H1 (cell line): Measurements from ENCODE around the gene CDKL1. TPM values are rescaled to one million over a fixed set of nuclear protein-coding genes. Genes with fewer than 3 reads are reported as not detected.

Source experiments
- CTCF ChIA-PET: fragments of 300-600 bp; sonication (Branson Sonifier 250); formaldehyde crosslinking; loops from one replicate; lab custom pipeline; 2021; ENCODE audit not compliant: partially characterized antibody; lab: Charles Lee
- POLR2A ChIA-PET: fragments of 300-600 bp; sonication (Branson Sonifier 250); formaldehyde crosslinking; loops from one replicate; lab custom pipeline; 2021; ENCODE audit warnings: inconsistent platforms; ENCODE audit not compliant: partially characterized antibody; lab: Charles Lee
- DNase-seq, 2 experiments: peaks; one replicate each; pipeline versions ENCODE4 v3.0.0 to v3.0.0-alpha.2; 2010 to 2022; ENCODE audit warnings: low spot score in 2 of 2, low read depth in 1 of 2, mixed read lengths in 1 of 2
- FAIRE-seq: peaks from 2 replicates; lab custom pipeline; 2011; peaks lifted over from hg19 to GRCh38; lab: Jason Lieb, UNC
- H2AFZ ChIP-seq: 2 replicates; pipeline ENCODE4 v1.8.1; 2012; ENCODE audit warnings: low read length, inconsistent platforms
- H2AK5ac ChIP-seq: 2 replicates; pipeline ENCODE4 v1.6.1; 2013; ENCODE audit warnings: low read depth, low read length
- H2BK120ac ChIP-seq: replicated peaks from 2 replicates; pipeline ENCODE3; 2013; ENCODE audit warnings: low read depth, low read length, inconsistent platforms
- H2BK12ac ChIP-seq: 2 replicates; pipeline ENCODE4 v1.6.1; 2013; ENCODE audit warnings: low read depth, low read length
- H2BK15ac ChIP-seq: 2 replicates; pipeline ENCODE4 v1.6.1; 2013; ENCODE audit warnings: low read length
- H2BK20ac ChIP-seq: 2 replicates; pipeline ENCODE4 v1.6.1; 2013; ENCODE audit warnings: low read length
- H2BK5ac ChIP-seq: 2 replicates; pipeline ENCODE4 v1.6.1; 2013; ENCODE audit warnings: low read depth, low read length
- H3K14ac ChIP-seq: 2 replicates; pipeline ENCODE4 v1.6.1; 2013; ENCODE audit warnings: inconsistent platforms; ENCODE audit not compliant: insufficient read length
- H3K18ac ChIP-seq: 2 replicates; pipeline ENCODE4 v1.6.1; 2013; ENCODE audit warnings: low read length; ENCODE audit errors: extremely low read depth
- H3K23ac ChIP-seq: 2 replicates; pipeline ENCODE4 v1.6.1; 2013; ENCODE audit warnings: inconsistent platforms; ENCODE audit not compliant: insufficient read length
- H3K23me2 ChIP-seq: 2 replicates; pipeline ENCODE4 v1.6.1; 2013; ENCODE audit warnings: low read depth, low read length
- H3K27ac ChIP-seq: 2 replicates; pipeline ENCODE4 v1.6.1; 2011; ENCODE audit warnings: low read depth, low read length, inconsistent platforms
- H3K27me3 ChIP-seq, 4 experiments: replicated peaks in 1 of 4; 1 replicate in 1 of 4; 2 replicates in 3 of 4; pipeline versions ENCODE4 v1.6.1 to v1.8.1; 2011 to 2013; ENCODE audit warnings: low read length in 3 of 4, mild to moderate bottlenecking in 3 of 4, inconsistent platforms in 2 of 4, mixed read lengths in 2 of 4, moderate library complexity in 1 of 4; ENCODE audit not compliant: control insufficient read depth in 3 of 4, insufficient read depth in 3 of 4; ENCODE audit errors: extremely low read depth in 1 of 4
- H3K36me3 ChIP-seq, 4 experiments: 2 replicates each; pipeline versions ENCODE4 v1.6.1 to v1.8.1; 2011 to 2013; ENCODE audit warnings: mild to moderate bottlenecking in 4 of 4, low read length in 3 of 4, moderate library complexity in 2 of 4, control low read depth in 1 of 4, inconsistent platforms in 1 of 4; ENCODE audit not compliant: insufficient read depth in 4 of 4, control insufficient read depth in 2 of 4
- H3K4ac ChIP-seq: replicated peaks from 2 replicates; pipeline ENCODE3; 2013; ENCODE audit warnings: low read length, low read depth, mixed read lengths, inconsistent platforms; ENCODE audit not compliant: insufficient read length
- H3K4me1 ChIP-seq, 4 experiments: replicated peaks in 1 of 4; 1 replicate in 1 of 4; 2 replicates in 3 of 4; pipeline versions ENCODE4 v1.6.1 to v1.8.1; 2011 to 2013; ENCODE audit warnings: low read length in 3 of 4, inconsistent platforms in 2 of 4, mixed read lengths in 1 of 4; ENCODE audit not compliant: insufficient read depth in 4 of 4, control insufficient read depth in 3 of 4
- H3K4me2 ChIP-seq, 2 experiments: 2 replicates each; pipeline versions ENCODE4 v1.6.1 to v1.8.1; 2011 to 2013; ENCODE audit warnings: low read depth in 2 of 2, low read length in 2 of 2, control low read depth in 1 of 2, inconsistent platforms in 1 of 2, mild to moderate bottlenecking in 1 of 2; ENCODE audit not compliant: insufficient read depth in 1 of 2
- H3K4me3 ChIP-seq, 4 experiments: fragments of 200-600, 300-600 bp in 1 of 4; sonication (generic), shearing (Covaris generic), sonication (Bioruptor Twin) in 1 of 4; 2 replicates each; pipeline versions ENCODE4 v1.5.1 to v1.8.1; 2011 to 2016; ENCODE audit warnings: low read length in 4 of 4, low read depth in 3 of 4, control low read depth in 2 of 4, inconsistent platforms in 2 of 4, mild to moderate bottlenecking in 2 of 4, mixed read lengths in 1 of 4, moderate library complexity in 1 of 4; ENCODE audit not compliant: insufficient read depth in 2 of 4; ENCODE audit errors: extremely low read depth in 1 of 4
- H3K56ac ChIP-seq: replicated peaks from 2 replicates; pipeline ENCODE3; 2013; ENCODE audit warnings: low read depth, mild to moderate bottlenecking, mixed read lengths, low read length, inconsistent platforms; ENCODE audit not compliant: insufficient read length
- H3K79me1 ChIP-seq: 2 replicates; pipeline ENCODE4 v1.6.1; 2013; ENCODE audit warnings: low read depth, low read length, control low read depth
- H3K79me2 ChIP-seq, 2 experiments: 2 replicates each; pipeline versions ENCODE4 v1.6.1 to v1.8.1; 2012 to 2013; ENCODE audit warnings: low read length in 2 of 2, mild to moderate bottlenecking in 2 of 2, inconsistent platforms in 1 of 2; ENCODE audit not compliant: insufficient read depth in 2 of 2, control insufficient read depth in 1 of 2
- H3K9ac ChIP-seq, 4 experiments: replicated peaks in 1 of 4; 1 replicate in 1 of 4; 2 replicates in 3 of 4; pipeline versions ENCODE4 v1.6.1 to v1.8.1; 2011 to 2013; ENCODE audit warnings: low read depth in 3 of 4, low read length in 3 of 4, control low read depth in 2 of 4, mild to moderate bottlenecking in 2 of 4, moderate library complexity in 2 of 4, inconsistent platforms in 1 of 4; ENCODE audit errors: extremely low read depth in 1 of 4
- H3K9me3 ChIP-seq, 2 experiments: 2 replicates each; pipeline versions ENCODE4 v1.6.1 to v1.8.1; 2012 to 2013; ENCODE audit warnings: mild to moderate bottlenecking in 2 of 2, moderate library complexity in 2 of 2, control low read depth in 1 of 2, inconsistent platforms in 1 of 2, low read depth in 1 of 2, low read length in 1 of 2, mixed read lengths in 1 of 2; ENCODE audit not compliant: insufficient read depth in 2 of 2
- H4K20me1 ChIP-seq, 2 experiments: replicated peaks in 1 of 2; 2 replicates each; pipeline versions ENCODE3 to v1.8.1; 2011 to 2013; ENCODE audit warnings: inconsistent platforms in 2 of 2, low read length in 2 of 2, mild to moderate bottlenecking in 1 of 2; ENCODE audit not compliant: insufficient read depth in 2 of 2, control insufficient read depth in 1 of 2
- H4K5ac ChIP-seq: 2 replicates; pipeline ENCODE4 v1.6.1; 2013; ENCODE audit warnings: low read length, low read depth, mixed read lengths, inconsistent platforms; ENCODE audit not compliant: insufficient read length
- H4K8ac ChIP-seq: 2 replicates; pipeline ENCODE4 v1.8.0; 2013; ENCODE audit warnings: mild to moderate bottlenecking, moderate library complexity, low read length, inconsistent platforms; ENCODE audit not compliant: insufficient read depth; ENCODE audit errors: extremely low read depth
- H4K91ac ChIP-seq: replicated peaks from 2 replicates; pipeline ENCODE3; 2013; ENCODE audit warnings: low read length, mixed read lengths, inconsistent platforms; ENCODE audit not compliant: insufficient read length
- ATF3 ChIP-seq: IDR thresholded peaks from 2 replicates; pipeline ENCODE4 v1.6.1; 2011; ENCODE audit warnings: low read depth, mild to moderate bottlenecking, low read length; ENCODE audit not compliant: insufficient read depth
- BACH1 ChIP-seq: IDR thresholded peaks from 2 replicates; pipeline ENCODE4 v1.6.1; 2012; ENCODE audit warnings: low read length, improper control_type of control experiment
- BCL11A ChIP-seq, 2 experiments: IDR thresholded peaks; one replicate each; pipeline ENCODE4 v1.6.1; 2011; ENCODE audit warnings: low read depth in 2 of 2, low read length in 2 of 2, mild to moderate bottlenecking in 2 of 2
- E2F6 ChIP-seq: IDR thresholded peaks from 2 replicates; pipeline ENCODE4 v1.6.1; 2012; ENCODE audit warnings: inconsistent platforms
- EGR1 ChIP-seq: IDR thresholded peaks from 2 replicates; pipeline ENCODE4 v1.6.1; 2011; ENCODE audit warnings: low read depth, low read length, borderline replicate concordance
- JUN ChIP-seq: IDR thresholded peaks from 2 replicates; pipeline ENCODE4 v1.6.1; 2011; ENCODE audit warnings: low read depth, mild to moderate bottlenecking, improper control_type of control experiment, low read length
- KDM4A ChIP-seq: IDR thresholded peaks from one replicate; pipeline ENCODE4 v1.7.1; 2012; ENCODE audit warnings: low read depth, mild to moderate bottlenecking, moderate library complexity, low read length, inconsistent platforms; ENCODE audit not compliant: severe bottlenecking
- SIRT6 ChIP-seq: IDR thresholded peaks from one replicate; pipeline ENCODE4 v1.7.1; 2012; ENCODE audit warnings: low read length, inconsistent platforms
- WGBS, 2 experiments: shearing (Covaris generic) in 1 of 2; methylation state at CpG; one replicate each; pipeline versions ENCODE4 v1.1.6 to v1.1.7; 2013 to 2015; ENCODE audit warnings: low lambda C conversion rate in 2 of 2, mixed read lengths in 2 of 2, inconsistent platforms in 1 of 2, low coverage in 1 of 2, missing lambda C conversion rate in 1 of 2; ENCODE audit not compliant: insufficient replicate concordance in 2 of 2, insufficient coverage in 1 of 2, insufficient read length in 1 of 2; ENCODE audit errors: extremely low coverage in 1 of 2, missing lambda C conversion rate in 1 of 2; 5-methylcytosine and 5-hydroxymethylcytosine counted together
- polyA plus RNA-seq, 7 experiments: library from polyadenylated mRNA; depleted of rRNA in 3 of 7; stranded (reverse) in 5 of 7; unstranded in 2 of 7; fragments of >200 nt in 5 of 7; fragments of 200-250 nt in 2 of 7; gene quantifications; 1 replicate in 5 of 7; 2 replicates in 1 of 7; 4 replicates in 1 of 7; pipeline versions ENCODE4 v1.2.1 to v1.2.3, GENCODE V29; 2011 to 2013; ENCODE audit warnings: missing spikeins in 2 of 7, mixed read lengths in 2 of 7
- total RNA-seq: library from RNA; stranded (reverse); fragmentation: NEBNext Ultra II Directional; extraction: Animal tissue kit (Norgen Biotek cat#: 25700); gene quantifications from 2 replicates; pipeline ENCODE4 v1.2.1, GENCODE V29; 2021

Gene CDKL1
- total and polyA plus RNA-seq, 2 of the 8 experiments (the other 6 are each of a cell fraction or from before 2014, with no cell fraction given) = 1.2 to 2.2 TPM

DNA sequence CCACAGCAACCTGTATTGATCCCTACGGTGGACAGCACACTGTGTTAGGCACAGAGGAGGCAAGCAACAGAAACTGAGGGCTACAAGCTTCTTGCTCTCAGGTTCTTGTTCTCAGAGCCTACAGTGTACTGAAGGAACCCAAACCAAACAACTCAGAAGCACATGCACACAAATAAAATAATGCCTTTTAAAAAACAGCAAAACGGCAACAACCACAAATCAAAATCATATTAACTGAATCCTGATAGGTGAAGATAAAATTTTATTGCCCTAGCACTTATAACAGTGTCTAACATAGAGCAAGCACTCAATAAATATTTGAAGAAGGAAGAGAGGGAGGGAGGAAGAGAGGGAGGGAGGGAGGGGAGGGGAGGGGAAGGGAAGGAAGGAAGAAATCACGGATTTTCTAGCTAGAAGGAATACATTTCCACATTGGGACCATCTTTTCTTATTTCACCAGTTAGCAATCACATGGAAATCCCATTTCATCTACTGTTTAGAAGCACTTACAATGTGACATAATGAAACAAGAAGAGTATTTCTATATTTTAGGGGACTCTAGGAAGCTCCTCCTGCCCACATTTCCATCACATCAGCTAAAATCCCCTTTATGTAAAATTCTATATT is 57.4 kb downstream of the CDKL1 start:
- ChIA-PET CTCF (interaction anchor here (0.8 to 2.4 kb wide), 9 partner anchors 8 to 192 kb away, joined by 3 to 7 read pairs (median 4); no protein-coding TSS in a partner anchor), POLR2A (interaction anchor here (0.8 kb wide), 1 partner anchor 18 kb away, joined by 3 read pairs; no protein-coding TSS in a partner anchor)
- no peak for TF ChIP-seq EGR1
- TF ChIP-seq KDM4A = no peak
- TF ChIP-seq E2F6 = no peak
- no peak for TF ChIP-seq SIRT6
- TF ChIP-seq ATF3 = no peak
- no peak for TF ChIP-seq JUN
- no peak for TF ChIP-seq BACH1
- TF ChIP-seq BCL11A (IDR thresholded peaks at IDR 0.05; ENCODE audit: low read depth in 2 of 2, low read length in 2 of 2) = no peak
- Histone ChIP-seq H3K4me2 (no peak overlapping the region), H2BK12ac (no peak overlapping the region), H2BK20ac (no peak overlapping the region), H3K9me3 (no peaks in the 10 kb centered on the region), H2AFZ (no peak overlapping the region), H3K23ac (no peak overlapping the region), H3K4me1 (peaks cover 0 to 16% (median 10%) of the 10 kb centered on the region in 4 experiments; a peak in 5 of 7 replicates), H3K9ac (no peak overlapping the region), H2BK5ac (no peak overlapping the region), H2AK5ac (no peak overlapping the region), H3K27me3 (no peaks in the 10 kb centered on the region), H3K18ac (no peak overlapping the region), H3K4ac (no peak overlapping the region), H4K8ac (no peak overlapping the region), H3K79me1 (no peaks in the 10 kb centered on the region), H3K79me2 (no peaks in the 10 kb centered on the region), H4K20me1 (no peaks in the 10 kb centered on the region), H3K14ac (no peak overlapping the region), H3K36me3 (peaks cover 0 to 2% (median 0%) of the 10 kb centered on the region in 4 experiments; a peak in 1 of 8 replicates), H3K4me3 (no peak overlapping the region), H3K56ac (no peak overlapping the region), H3K23me2 (no peaks in the 10 kb centered on the region), H2BK15ac (no peak overlapping the region), H4K5ac (no peak overlapping the region), H3K27ac (no peak overlapping the region), H4K91ac (no peak overlapping the region), H2BK120ac (no peak overlapping the region)
- WGBS, 2 experiments = 88% methylated on average over 2 of the region's 3 CpGs; no CpG with 5 or more reads in 1 of the 2 experiments
- DNase-seq (no peak), FAIRE-seq (no peak)
